Ecto neural progenitor cell (in vitro differentiated cells): ENCODE results near the gene STPG3.

Experiments used
- DNase-seq: peaks from one replicate; pipeline ENCODE4 v3.0.0-alpha.2; 2018; ENCODE audit warnings: low spot score

STPG3 gene

GRCh38 chr9:137251194-137251461, at the start of gene STPG3:
Gene STPG3, plus strand, starts transcription at chr9:137251286. Its CDS starts 1 bp downstream, at chr9:137251287.
- DNase-seq: no peak

- no peak for DNase-seq
These were observed 48.1 kb upstream of the STPG3 start for GRCh38 chr9:137202966-137203365.

GRCh38 chr9:137204731-137205125, 46.4 kb upstream of the STPG3 start:
- no peak for DNase-seq

GRCh38 chr9:137205126-137206069, 45.7 kb upstream of the STPG3 start, which contains the start of the genes NDOR1 and TMEM203:
Gene NDOR1, plus strand, starts transcription at chr9:137205700. Its CDS starts 78 bp downstream, at chr9:137205778.
Gene TMEM203, minus strand, starts transcription at chr9:137205648. Its CDS starts 234 bp downstream, at chr9:137205414.
- DNase-seq: peak; percentile 97

GRCh38 chr9:137206602-137207001, 44.5 kb upstream of the STPG3 start:
- DNase-seq: no peak

- DNase-seq: no peak
These were observed 39.6 kb upstream of the STPG3 start for GRCh38 chr9:137211532-137211931.

GRCh38 chr9:137212520-137212919, 38.6 kb upstream of the STPG3 start:
- no peak for DNase-seq

GRCh38 chr9:137213160-137214060, 37.7 kb upstream of the STPG3 start:
- DNase-seq: no peak

GRCh38 chr9:137214620-137215019, 36.5 kb upstream of the STPG3 start:
- DNase-seq: no peak

GRCh38 chr9:137215196-137215986, 35.7 kb upstream of the STPG3 start:
- DNase-seq: no peak

GRCh38 chr9:137216188-137216965, 34.7 kb upstream of the STPG3 start:
- DNase-seq: no peak

GRCh38 chr9:137217276-137218211, 33.5 kb upstream of the STPG3 start:
- peak; percentile 73 for DNase-seq

GRCh38 chr9:137218212-137218753, 32.8 kb upstream of the STPG3 start:
- no peak for DNase-seq

GRCh38 chr9:137218754-137219271, 32.3 kb upstream of the STPG3 start:
- no peak for DNase-seq

- no peak for DNase-seq
These were observed 31.2 kb upstream of the STPG3 start for GRCh38 chr9:137219757-137220316.

GRCh38 chr9:137220317-137221094, 30.6 kb upstream of the STPG3 start:
- no peak for DNase-seq

GRCh38 chr9:137221095-137221505, 30.0 kb upstream of the STPG3 start:
- no peak for DNase-seq

GRCh38 chr9:137221506-137222111, 29.5 kb upstream of the STPG3 start:
- DNase-seq: peak; percentile 73
